ENCODE data around the gene MAP6D1.

DNA sequence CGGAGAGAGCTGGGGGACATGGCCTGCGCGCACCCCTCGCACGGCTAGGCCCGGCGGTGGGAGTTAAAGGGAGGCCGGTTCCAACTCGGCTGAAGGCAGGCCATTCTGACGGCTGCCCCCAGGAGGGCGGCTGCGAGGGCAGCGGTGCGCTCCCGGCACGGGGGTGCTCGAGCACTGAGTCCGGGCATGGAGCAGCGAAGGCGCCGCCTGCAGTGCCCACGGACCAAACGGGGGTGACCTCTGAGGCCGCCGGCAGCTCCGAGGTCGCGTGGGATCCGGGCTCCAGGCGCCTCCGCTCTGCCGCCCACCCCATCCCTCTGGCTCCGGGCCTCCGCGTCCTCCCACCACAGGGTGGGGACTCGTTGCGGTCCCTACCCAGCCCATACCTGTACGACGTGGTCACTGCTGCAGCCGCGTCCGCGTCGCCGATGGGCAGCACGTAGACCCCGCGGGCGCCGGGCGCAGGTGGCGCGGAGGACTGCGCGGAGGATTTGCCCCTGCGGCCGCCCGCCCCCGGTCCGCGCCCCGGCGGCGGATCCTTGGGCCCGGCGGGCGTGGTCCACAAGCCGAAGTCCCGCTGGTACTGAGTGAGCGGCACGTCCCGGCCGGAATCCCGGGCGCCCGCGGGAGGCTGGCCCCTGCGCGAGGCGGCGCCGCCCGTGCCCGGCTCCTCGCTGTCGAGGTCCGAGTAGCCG is 469 bp downstream of the MAP6D1 start:
- TF ChIP-seq, protein P1, sequence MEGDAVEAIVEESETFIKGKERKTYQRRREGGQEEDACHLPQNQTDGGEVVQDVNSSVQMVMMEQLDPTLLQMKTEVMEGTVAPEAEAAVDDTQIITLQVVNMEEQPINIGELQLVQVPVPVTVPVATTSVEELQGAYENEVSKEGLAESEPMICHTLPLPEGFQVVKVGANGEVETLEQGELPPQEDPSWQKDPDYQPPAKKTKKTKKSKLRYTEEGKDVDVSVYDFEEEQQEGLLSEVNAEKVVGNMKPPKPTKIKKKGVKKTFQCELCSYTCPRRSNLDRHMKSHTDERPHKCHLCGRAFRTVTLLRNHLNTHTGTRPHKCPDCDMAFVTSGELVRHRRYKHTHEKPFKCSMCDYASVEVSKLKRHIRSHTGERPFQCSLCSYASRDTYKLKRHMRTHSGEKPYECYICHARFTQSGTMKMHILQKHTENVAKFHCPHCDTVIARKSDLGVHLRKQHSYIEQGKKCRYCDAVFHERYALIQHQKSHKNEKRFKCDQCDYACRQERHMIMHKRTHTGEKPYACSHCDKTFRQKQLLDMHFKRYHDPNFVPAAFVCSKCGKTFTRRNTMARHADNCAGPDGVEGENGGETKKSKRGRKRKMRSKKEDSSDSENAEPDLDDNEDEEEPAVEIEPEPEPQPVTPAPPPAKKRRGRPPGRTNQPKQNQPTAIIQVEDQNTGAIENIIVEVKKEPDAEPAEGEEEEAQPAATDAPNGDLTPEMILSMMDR (IDR thresholded peaks at IDR 0.05): no peak
- no peak for TF ChIP-seq POLR2A (IDR thresholded peaks at IDR 0.05)
